Astrocyte of the cerebellum (primary cell): ENCODE data around the gene JAZF1.

Source experiments
- DNase-seq: peaks from one replicate; pipeline ENCODE4 v3.0.0-alpha.2; 2011; ENCODE audit warnings: low read depth
- H3K4me3 ChIP-seq: 2 replicates; pipeline ENCODE4 v1.5.1; 2011; ENCODE audit warnings: mild to moderate bottlenecking, low read depth, low read length, moderate library complexity
- in situ Hi-C: cut with HindIII; loops from 2 replicates; pipeline ENCODE4 v1.10.0; 2017; ENCODE audit warnings: low sequenced_read_pairs
- TF ChIP-seq, protein P1 (sequence below): IDR thresholded peaks from 2 replicates; pipeline ENCODE4 v1.5.1; 2012; ENCODE audit warnings: low read length, low read depth, moderate library complexity, mild to moderate bottlenecking; ENCODE audit errors: missing control alignments

Gene JAZF1

DNA sequence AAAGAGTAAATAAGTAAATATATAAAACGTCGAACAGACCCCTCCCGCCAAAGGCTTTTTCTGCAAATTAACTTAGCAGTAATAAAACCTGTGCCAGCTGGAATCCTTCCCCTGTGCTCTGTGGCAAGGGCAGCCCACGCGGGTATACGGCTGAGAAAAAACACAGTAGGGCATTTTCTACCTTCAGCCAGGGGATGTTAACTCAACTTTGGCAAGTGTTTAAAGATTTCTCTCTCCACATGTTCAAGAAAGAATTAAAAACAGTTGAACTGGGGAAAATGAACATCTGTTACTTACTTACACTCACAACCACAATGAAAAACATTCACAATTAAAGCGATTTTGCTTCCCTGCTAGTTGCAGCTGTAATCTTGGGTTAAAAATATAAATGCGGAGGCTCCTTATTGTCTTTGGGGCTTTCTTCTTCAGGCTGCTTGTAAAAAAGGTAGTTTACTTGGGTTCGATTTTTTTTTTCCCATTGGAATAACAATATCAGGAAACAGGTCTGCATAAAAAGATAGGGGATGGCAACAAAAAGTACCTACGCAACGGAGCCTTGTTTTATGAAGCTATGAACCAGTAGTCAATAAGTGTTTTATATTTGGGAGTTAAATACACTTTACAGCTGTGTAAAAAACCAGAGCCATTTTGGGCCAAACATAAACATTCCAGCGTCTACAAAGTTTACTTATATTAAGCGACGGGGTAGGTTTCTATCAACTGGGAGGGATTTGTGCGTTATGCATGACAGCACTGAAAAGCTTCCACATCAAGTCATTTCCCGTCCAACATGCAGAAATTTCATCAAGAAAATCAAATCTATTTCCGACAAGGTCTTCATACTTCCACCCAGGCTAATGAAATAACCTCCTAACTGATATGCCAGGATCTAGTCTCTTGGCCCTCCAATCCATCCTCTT, 308.0 kb downstream of the JAZF1 start:
- in situ Hi-C loops: no loop called here

DNA sequence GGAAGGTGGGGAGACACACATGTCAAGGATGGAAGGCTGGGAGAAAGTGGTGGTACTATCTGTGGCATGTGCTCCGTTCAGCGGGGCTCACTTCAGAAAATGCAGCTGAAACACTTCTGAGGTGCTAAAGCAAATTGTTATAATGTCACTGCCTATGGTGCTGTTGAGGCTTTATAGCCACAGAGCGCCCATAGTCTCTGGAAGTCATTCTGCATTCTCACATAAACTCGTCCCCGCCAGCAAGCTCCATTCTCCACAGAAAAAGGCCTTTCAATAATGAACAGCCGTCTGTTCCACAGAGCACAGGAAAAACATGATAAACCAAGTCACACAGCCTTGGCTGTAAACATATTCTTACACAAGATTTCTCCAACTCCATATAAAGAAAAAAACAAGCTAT, 308.7 kb downstream of the JAZF1 start:
- TF ChIP-seq, protein P1, sequence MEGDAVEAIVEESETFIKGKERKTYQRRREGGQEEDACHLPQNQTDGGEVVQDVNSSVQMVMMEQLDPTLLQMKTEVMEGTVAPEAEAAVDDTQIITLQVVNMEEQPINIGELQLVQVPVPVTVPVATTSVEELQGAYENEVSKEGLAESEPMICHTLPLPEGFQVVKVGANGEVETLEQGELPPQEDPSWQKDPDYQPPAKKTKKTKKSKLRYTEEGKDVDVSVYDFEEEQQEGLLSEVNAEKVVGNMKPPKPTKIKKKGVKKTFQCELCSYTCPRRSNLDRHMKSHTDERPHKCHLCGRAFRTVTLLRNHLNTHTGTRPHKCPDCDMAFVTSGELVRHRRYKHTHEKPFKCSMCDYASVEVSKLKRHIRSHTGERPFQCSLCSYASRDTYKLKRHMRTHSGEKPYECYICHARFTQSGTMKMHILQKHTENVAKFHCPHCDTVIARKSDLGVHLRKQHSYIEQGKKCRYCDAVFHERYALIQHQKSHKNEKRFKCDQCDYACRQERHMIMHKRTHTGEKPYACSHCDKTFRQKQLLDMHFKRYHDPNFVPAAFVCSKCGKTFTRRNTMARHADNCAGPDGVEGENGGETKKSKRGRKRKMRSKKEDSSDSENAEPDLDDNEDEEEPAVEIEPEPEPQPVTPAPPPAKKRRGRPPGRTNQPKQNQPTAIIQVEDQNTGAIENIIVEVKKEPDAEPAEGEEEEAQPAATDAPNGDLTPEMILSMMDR: no peak
- no peak overlapping the region for H3K4me3 ChIP-seq
- DNase-seq: no peak
- in situ Hi-C loops: no loop called here

More for the DNA sequence above, 308.0 kb downstream of the JAZF1 start:
- no peak for DNase-seq
- TF ChIP-seq, protein P1: no peak
- H3K4me3 ChIP-seq: no peak overlapping the region

DNA sequence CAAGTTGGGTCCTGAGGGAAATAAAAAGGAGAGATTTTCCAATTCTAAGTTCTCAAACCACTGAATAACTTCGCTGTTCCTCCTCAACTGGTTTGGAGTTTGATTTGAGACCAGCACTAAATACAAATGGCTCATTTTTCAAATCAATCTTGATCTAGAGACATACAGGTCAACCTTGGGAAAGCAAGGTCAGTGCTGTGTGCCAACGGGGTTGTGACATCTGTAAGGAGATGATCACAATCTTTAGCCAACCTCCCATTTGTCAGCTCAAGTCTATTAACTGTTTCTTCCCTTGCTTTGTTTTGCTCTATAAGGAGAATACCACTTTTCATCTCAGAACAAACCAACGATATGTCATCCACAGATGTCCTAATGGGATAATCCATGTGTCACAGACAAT, 309.5 kb downstream of the JAZF1 start:
- in situ Hi-C loops: no loop called here
- no peak for DNase-seq

DNA sequence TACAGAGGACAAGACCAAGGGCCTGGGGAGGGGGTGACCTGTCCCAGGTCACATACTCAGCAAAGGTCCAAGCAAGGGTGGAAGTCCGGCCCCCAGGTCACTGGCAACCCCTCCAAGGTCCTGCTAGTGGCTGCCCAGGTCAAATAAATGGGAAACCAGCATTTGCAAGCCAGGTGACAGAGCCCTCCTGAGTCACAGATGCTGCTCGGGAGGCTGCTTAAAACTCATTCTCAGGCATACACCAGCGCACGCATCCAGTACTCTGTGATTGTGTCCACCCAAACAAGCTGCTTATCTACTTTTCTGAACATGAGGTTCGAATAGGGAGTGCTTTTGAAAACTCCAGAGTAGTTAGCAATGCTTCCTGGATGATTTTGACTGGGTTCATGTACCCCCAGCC, 310.0 kb downstream of the JAZF1 start:
- no peak for DNase-seq
- in situ Hi-C loops: no loop called here
- H3K4me3 ChIP-seq: no peak overlapping the region
- TF ChIP-seq, protein P1: no peak

More for the DNA sequence above, 309.5 kb downstream of the JAZF1 start:
- no peak overlapping the region for H3K4me3 ChIP-seq
- TF ChIP-seq, protein P1: no peak

DNA sequence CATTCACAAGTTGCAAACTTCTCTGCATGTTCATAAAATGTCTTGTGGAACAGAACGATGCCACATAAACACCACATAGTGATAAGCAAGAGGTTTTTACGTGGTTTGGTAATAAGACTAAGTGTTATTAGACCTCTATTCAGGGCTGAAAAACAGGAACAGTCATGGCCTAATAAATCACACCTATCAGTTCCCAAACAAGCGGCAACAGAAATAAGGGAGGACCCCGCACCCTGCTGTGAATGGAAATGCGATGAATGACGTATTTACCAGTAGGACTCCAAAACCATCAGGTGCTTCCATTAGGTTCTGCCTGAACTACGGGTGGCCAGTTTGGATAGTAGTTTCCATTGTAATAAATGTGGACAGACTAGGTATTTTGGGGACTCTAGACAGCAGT, 311.5 kb downstream of the JAZF1 start:
- H3K4me3 ChIP-seq: no peak overlapping the region
- in situ Hi-C loops: no loop called here
- DNase-seq: no peak
- TF ChIP-seq, protein P1: no peak

DNA sequence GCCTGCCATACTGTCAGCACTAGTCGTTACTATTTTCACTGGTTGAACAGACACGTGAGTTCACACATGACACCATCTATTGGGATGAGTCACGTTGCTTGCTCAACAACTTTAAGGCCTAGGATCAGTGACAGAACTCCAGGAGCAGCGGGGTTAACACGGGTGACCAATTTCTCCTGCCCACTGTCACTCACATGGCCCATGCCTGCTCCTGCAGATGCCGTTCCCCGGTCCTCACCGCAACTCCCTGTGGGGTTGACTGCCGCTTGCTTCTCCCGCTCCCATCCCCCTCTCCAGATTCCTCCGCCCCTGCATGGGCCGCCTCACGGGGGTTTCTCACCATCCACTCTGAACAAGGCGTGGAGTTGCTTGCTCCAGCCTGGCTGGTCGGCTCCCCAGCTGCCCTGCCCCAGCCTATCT, 312.5 kb downstream of the JAZF1 start:
- DNase-seq: no peak
- H3K4me3 ChIP-seq: no peak overlapping the region
- TF ChIP-seq, protein P1: no peak
- in situ Hi-C loops: no loop called here
